Aorta (tissue), 5 donors: ENCODE measurements around the gene SREBF2. TPM values are rescaled to one million over a fixed set of nuclear protein-coding genes. Genes with fewer than 3 reads are reported as not detected.
A peak's percentile ranks its signal among the peaks of the same experiment; 100 is the strongest.

Experiments
- ATAC-seq: fragments of 200-7000 bp; cut with Tn5 transposase; one replicate; pipeline ENCODE4 v1.9.1; 2022; ENCODE audit warnings: moderate library complexity; ENCODE audit not compliant: low FRiP score
- DNase-seq, 2 donors: peaks; one replicate each; pipeline ENCODE4 v3.0.0-alpha.2; 2020
- H3K27ac ChIP-seq, 2 donors: one replicate each; pipeline ENCODE4 v1.5.1; 2013; ENCODE audit warnings: low read length in 2 of 2, mild to moderate bottlenecking in 2 of 2, moderate library complexity in 2 of 2, control low read depth in 1 of 2, inconsistent platforms in 1 of 2, low read depth in 1 of 2
- H3K27me3 ChIP-seq, 2 donors: one replicate each; pipeline ENCODE4 v1.6.1; 2013; ENCODE audit warnings: control low read depth in 1 of 2, low read length in 1 of 2, mild to moderate bottlenecking in 1 of 2, moderate library complexity in 1 of 2; ENCODE audit not compliant: insufficient read depth in 2 of 2, control insufficient read depth in 1 of 2
- H3K36me3 ChIP-seq, 2 donors: one replicate each; pipeline ENCODE4 v1.6.1; 2013; ENCODE audit warnings: control low read depth in 1 of 2, low read length in 1 of 2, mild to moderate bottlenecking in 1 of 2; ENCODE audit not compliant: insufficient read depth in 2 of 2, control insufficient read depth in 1 of 2
- H3K4me1 ChIP-seq, 2 donors: one replicate each; pipeline ENCODE4 v1.6.1; 2013; ENCODE audit warnings: low read length in 2 of 2, control low read depth in 1 of 2, mild to moderate bottlenecking in 1 of 2, moderate library complexity in 1 of 2; ENCODE audit not compliant: insufficient read depth in 2 of 2, control insufficient read depth in 1 of 2
- H3K4me3 ChIP-seq, 2 donors: one replicate each; pipeline ENCODE4 v1.5.1; 2013; ENCODE audit warnings: low read length in 2 of 2, control low read depth in 1 of 2, mild to moderate bottlenecking in 1 of 2
- H3K9me3 ChIP-seq: one replicate; pipeline ENCODE4 v1.6.1; 2013; ENCODE audit warnings: mild to moderate bottlenecking, low read length; ENCODE audit not compliant: control insufficient read depth
- WGBS, 2 donors: extraction: QIAGEN DNeasy Blood & Tissue Kit; methylation state at CpG; one replicate each; pipeline ENCODE4 v1.1.7; 2013; 5-methylcytosine and 5-hydroxymethylcytosine counted together
- intact Hi-C, 2 donors: fragments of 100-400 bp; cut with DNase I; formaldehyde crosslinking; loops; one replicate each; pipeline versions ENCODE4 v1.14.2 to v1.15.0; 2022
- polyA plus RNA-seq, 2 donors: library from polyadenylated mRNA; stranded (reverse); fragments of 200-250 nt; gene quantifications; one replicate each; pipeline ENCODE4 v1.2.3, GENCODE V29; 2013
- total RNA-seq, 2 donors: library from RNA; stranded (reverse); fragmentation: NEBNext Ultra II Directional; extraction: Animal tissue kit (Norgen Biotek cat#: 25700); gene quantifications; one replicate each; pipeline ENCODE4 v1.2.1, GENCODE V29; 2021
- donor health status: healthy with polysubstance abuse.
- donor health status: Bipolar disorder and iron deficiency.
- donor health status: DM: no; HTN: no; CAD: no.
- donor health status: DM: no; HTN: no; CAD: no.
- donor health status: DM: yes; HTN: yes; CAD: no.

SREBF2 gene
- total and polyA plus RNA-seq, 4 donors: 11.0 to 86.3 (median 43.7) TPM

GRCh38 chr22:41844513-41844912 lies 11.6 kb downstream of the SREBF2 start:
- ATAC-seq (no peak), DNase-seq (no peak)
- WGBS, 2 donors: 65 to 69% methylated on average over 3 of the region's 3 CpGs
- Histone ChIP-seq H3K27me3 (no peaks in the 10 kb centered on the region), H3K9me3 (no peaks in the 10 kb centered on the region), H3K4me1 (peaks cover 0 to 2% of the 10 kb centered on the region in 2 donors), H3K4me3 (no peak overlapping the region), H3K36me3 (no peaks in the 10 kb centered on the region), H3K27ac (no peak overlapping the region)
- intact Hi-C loops: no loop called here

GRCh38 chr22:41845380-41846267 lies 12.7 kb downstream of the SREBF2 start:
- Histone ChIP-seq H3K27me3 (no peaks in the 10 kb centered on the region), H3K4me3 (no peak overlapping the region), H3K27ac (no peak overlapping the region), H3K4me1 (peaks cover 0 to 2% of the 10 kb centered on the region in 2 donors), H3K9me3 (no peaks in the 10 kb centered on the region), H3K36me3 (no peaks in the 10 kb centered on the region)
- DNase-seq (no peak), ATAC-seq (no peak)
- WGBS, 2 donors: 52 to 64% methylated on average over 4 of the region's 4 CpGs
- intact Hi-C loops: no loop called here

- H3K27me3 ChIP-seq: no peaks in the 10 kb centered on the region
- 78 to 81% methylated on average over 10 of the region's 10 CpGs for WGBS, 2 donors
- H3K36me3 ChIP-seq: no peaks in the 10 kb centered on the region
- DNase-seq: no peak
- ATAC-seq: no peak
- intact Hi-C loops: no loop called here
- H3K9me3 ChIP-seq: no peaks in the 10 kb centered on the region
- H3K4me1 ChIP-seq: peaks cover 0 to 2% of the 10 kb centered on the region in 2 donors
- no peak overlapping the region for H3K4me3 ChIP-seq
- no peak overlapping the region for H3K27ac ChIP-seq
Observed at GRCh38 chr22:41846268-41846987, 13.5 kb downstream of the SREBF2 start.

- intact Hi-C loops: no loop called here
- DNase-seq: no peak
- no peaks in the 10 kb centered on the region for H3K36me3 ChIP-seq
- no peak for ATAC-seq
- no peaks in the 10 kb centered on the region for H3K9me3 ChIP-seq
- no peaks in the 10 kb centered on the region for H3K27me3 ChIP-seq
- H3K4me3 ChIP-seq: no peak overlapping the region
- WGBS, 2 donors: 85 to 96% methylated on average over 2 of the region's 2 CpGs
- H3K27ac ChIP-seq: no peak overlapping the region
- H3K4me1 ChIP-seq: peaks cover 0 to 2% of the 10 kb centered on the region in 2 donors
Observed at GRCh38 chr22:41847300-41847699, 14.4 kb downstream of the SREBF2 start.

- no peak overlapping the region for H3K27ac ChIP-seq
- H3K4me3 ChIP-seq: no peak overlapping the region
- 77 to 88% methylated on average over 5 of the region's 5 CpGs for WGBS, 2 donors
- intact Hi-C loops: no loop called here
- H3K27me3 ChIP-seq: no peaks in the 10 kb centered on the region
- no peaks in the 10 kb centered on the region for H3K9me3 ChIP-seq
- peaks cover 0 to 2% of the 10 kb centered on the region in 2 donors for H3K4me1 ChIP-seq
- DNase-seq (peak in 1 of 2 donors; percentile 70), ATAC-seq (no peak)
- no peaks in the 10 kb centered on the region for H3K36me3 ChIP-seq
Observed at GRCh38 chr22:41848468-41848867, 15.6 kb downstream of the SREBF2 start.

DNA sequence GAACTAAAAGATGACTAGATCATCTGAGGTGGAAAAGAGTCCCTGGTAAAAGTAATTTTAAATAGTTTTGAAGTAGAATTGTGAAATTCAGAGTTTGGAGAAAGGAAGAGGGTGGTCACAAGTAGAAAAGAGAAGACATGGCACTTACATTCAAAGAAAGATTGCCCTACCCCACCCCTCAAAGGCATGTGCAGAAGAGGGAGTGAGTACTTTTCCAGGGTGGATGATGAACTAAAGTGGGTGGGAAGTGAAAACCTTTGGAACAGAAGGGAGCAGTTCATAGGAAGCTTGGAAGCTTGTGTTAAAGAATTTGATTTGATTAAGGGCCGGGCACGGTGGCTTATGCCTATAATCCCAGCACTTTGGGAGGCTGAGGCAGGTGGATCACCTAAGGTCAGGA lies 23.6 kb downstream of the SREBF2 start:
- DNase-seq (no peak), ATAC-seq (no peak)
- H3K27me3 ChIP-seq: no peaks in the 10 kb centered on the region
- 90 to 91% methylated on average over 2 of the region's 2 CpGs for WGBS, 2 donors
- no peak overlapping the region for H3K27ac ChIP-seq
- intact Hi-C loops: no loop called here
- no peaks in the 10 kb centered on the region for H3K36me3 ChIP-seq
- H3K4me1 ChIP-seq: no peaks in the 10 kb centered on the region
- no peak overlapping the region for H3K4me3 ChIP-seq
- no peaks in the 10 kb centered on the region for H3K9me3 ChIP-seq

DNA sequence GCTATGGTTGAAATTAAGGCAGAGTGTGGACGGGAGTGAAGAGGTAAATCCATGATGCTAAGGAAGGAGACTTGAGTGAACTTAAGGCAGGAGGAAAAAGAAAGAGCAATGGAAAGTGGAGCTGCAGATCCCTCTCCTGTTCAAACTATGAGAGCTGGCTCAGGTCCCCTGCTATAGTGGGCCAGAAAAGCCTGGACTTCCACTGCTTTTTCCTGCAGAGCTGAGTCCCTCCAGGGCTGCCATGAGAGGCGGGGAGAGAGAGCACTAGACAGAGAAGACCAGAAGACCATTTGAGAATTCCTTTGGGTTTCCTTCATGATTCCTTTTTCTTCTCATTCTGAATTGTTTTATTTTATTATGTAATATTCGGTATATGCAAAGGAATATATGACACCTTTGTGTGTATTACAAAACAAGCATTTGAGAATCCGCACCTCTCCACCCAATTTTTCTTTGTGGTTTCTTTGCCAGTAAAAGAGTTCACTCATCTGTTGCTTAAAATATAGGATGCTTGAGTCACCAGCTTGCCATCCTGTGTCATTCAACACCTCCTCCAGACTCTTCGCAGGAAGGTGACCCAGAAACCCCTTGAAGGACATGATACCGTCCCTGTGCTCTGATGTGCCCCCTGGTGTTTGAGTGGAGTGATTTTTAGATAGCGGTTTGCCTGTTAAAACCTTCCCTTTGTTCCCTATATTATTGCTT lies 24.4 kb downstream of the SREBF2 start:
- no peaks in the 10 kb centered on the region for H3K27me3 ChIP-seq
- ATAC-seq (no peak), DNase-seq (peak in 1 of 2 donors; percentile 50)
- H3K4me3 ChIP-seq: no peak overlapping the region
- WGBS, 2 donors: 64 to 69% methylated on average over 7 of the region's 7 CpGs
- no peaks in the 10 kb centered on the region for H3K9me3 ChIP-seq
- H3K27ac ChIP-seq: no peak overlapping the region
- H3K4me1 ChIP-seq: no peaks in the 10 kb centered on the region
- H3K36me3 ChIP-seq: no peaks in the 10 kb centered on the region
- intact Hi-C loops: no loop called here

DNA sequence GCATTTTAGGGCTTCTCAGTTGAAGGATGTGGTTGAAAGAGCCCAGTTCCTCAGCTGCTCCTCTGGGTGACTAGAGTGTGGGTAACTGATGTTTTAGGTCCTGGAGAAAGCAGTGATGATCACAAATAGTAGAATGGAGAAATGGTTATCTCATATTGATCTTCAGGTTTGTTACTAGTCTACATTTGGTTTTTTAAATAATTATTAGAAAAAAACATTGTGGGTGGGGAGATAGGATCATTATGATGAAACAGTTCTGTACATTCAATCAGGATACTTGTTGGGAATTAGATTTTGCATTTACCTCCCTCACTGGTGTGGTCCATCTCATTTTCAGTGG lies 24.9 kb downstream of the SREBF2 start:
- H3K27ac ChIP-seq: no peak overlapping the region

More for the DNA sequence above, 24.9 kb downstream of the SREBF2 start:
- ATAC-seq (no peak), DNase-seq (no peak)
- intact Hi-C loops: no loop called here
- Histone ChIP-seq H3K9me3 (no peaks in the 10 kb centered on the region), H3K27me3 (no peaks in the 10 kb centered on the region), H3K4me1 (no peaks in the 10 kb centered on the region), H3K4me3 (no peak overlapping the region), H3K36me3 (no peaks in the 10 kb centered on the region)
